Measurements from ENCODE around the gene NAPB.

Gene NAPB

DNA sequence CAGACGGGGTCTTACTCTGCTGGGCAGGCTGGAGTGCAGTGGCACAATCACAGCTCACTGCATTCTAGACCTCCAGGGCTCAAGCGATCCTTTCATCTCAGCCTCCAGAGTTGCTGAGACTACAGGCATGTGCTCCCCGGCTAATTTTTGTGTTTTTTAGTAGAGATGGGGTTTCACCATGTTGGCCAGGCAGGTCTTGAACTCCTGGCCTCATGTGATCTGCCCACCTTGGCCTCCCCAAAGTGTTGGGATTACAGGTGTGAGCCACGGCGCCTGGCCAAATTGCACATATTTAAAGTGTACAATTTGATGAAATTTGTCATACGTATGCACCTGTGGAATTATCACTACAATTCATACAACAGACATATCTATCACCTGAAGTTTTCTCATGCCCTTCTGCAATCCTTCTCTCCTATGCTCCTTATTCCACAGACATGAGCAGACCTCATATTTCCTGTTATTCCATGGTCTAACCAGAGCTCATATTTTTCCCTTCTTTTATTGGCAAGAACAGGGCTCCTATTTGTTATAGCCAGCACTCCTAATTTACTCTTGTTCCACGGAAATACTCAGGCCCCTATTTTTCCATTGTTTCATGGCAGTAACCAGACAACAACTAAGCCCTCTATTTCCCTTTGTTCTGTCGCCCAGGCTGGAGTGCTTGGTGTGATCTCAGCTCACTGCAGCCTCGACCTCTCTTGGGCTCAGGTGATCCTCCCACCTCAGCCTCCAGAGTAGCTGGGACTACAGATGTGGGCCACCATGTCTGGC, 16.0 kb upstream of the NAPB start:
- no peak for DNase-seq

DNA sequence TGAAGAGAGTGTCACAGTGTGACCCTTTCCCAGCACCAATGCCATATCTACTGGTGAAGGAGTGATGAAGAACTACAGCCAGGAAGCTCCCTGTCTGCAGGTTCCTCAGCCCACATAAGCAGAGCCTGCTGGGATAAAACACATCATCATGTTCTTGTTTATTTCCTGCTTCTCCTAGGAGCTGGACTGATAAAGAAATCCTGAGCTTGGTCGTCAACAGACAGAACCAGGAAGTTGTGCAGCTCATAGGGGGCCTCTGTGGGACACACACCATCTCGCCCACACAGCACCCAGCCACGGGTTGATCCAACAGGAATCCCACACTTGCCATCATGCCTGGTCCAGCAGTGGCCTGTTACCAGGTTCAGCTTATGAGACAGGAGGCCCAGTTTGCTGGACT, 15.4 kb upstream of the NAPB start:
- no peak for DNase-seq

DNA sequence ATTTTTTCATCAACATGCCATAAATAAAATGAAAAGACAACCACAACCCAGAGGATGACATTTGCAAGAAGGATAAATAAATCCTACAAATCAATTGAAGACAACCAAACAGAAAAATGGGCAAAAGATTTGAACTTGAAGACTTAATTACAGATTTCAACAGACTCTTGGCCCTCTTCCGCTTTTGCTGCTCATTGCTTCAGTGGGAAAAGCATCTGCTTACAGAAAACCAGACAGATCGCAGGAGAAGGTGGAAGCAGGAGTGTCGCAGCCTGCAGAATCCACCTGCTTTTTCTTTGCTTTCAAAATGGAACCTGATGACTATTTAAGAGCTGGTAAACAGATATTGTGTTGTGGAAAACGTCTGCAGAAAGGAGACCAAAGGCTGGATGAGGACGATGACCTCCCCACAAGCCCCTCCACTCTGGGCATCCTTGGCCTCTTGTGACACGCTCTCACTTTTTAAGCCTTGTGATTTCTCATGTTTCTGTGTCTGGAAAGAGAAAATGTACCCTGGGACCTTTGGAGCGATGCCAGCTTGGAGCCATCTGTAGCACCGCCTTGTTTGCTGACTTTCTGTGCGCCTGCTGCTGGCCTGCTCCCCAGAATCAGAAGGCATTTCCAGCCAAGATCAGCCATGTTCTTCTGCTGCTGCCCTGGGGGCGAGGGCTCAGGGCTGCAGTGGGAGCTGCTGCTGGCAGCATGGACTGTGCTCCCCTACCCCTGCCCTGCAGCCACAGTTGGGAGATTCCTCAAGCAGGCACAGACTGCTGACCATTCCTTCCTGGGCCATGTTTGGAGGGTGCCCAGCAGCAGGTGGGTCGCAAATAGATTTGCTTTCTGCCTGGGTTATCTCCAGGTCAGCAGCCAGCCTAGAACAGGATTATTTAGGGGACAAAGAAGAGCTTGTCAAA, 14.6 kb upstream of the NAPB start:
- DNase-seq = no peak

DNA sequence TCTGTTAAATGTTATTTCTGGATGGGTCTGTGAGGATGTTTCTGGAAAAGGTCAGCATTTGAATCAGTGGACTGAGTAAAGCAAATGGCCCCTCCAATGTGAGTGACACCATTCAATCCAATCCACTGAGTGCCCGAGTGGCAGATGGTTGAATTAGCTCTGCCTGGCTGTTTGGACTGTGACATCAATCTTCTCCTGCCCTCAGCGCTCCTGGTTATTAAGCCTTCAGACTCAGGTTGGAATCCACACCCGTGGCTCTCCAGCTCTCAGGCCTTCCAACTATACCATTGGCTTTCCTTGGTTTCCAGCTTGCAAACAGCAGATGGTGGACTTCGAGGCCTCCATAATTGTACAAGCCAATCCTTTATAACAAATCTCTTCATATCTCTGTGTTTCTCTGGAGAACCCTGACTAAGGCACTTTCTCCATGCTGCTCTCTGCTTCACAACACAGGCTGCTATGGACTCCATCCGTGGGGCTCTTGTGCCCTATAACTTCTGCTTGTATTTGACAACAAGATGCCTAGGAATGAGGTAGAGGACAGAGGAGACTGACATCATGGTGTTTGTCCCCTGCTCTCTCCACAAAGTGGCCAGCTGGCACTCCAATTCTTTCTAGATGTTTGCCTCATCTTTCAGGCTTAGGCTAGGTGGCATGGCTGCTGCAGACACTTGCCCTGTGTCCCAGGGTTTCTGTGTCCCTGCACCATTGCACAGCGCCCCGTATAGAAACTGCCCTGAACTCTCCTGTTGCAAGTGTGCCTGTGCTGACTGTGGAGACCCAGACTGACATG, 13.4 kb upstream of the NAPB start:
- no peak for DNase-seq

DNA sequence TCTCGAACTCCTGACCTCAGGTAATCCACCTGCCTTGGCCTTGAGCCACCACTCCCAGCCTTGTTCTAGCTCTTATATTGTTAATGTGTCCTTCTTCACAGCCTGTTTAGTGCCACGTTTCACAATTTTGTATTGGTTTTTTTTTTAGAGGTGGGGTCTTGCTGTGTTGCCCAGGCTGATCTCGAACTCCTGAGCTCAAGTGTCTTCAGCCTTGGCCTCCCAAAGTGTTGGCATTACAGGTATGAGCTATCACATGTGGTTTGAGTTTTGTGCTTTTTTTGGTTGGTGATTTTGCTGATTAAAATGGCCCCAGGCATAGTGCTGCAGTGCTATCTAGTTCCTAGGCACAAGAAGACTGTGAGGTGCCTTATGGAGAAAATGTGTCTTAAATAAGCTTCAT, 12.3 kb upstream of the NAPB start:
- DNase-seq = no peak

DNA sequence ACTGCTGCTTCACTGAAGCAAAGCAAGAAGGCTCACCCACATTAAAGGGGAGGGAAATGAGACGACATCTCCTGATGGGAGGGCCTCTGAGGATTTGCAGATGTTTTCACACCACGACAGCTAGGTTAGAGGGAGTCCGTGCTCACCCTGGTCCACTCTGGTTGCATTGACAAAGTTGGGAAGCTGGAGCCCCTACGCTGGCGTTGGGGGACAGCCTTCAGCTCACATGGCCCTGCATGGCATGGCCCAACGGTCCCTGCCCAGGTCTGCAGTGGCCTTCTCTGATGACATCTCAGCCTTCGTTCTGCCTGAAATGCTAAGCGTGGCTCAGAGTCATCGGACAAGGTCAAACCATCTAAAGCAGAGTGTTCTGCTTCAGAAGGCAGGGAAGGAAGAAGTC, 3.8 kb upstream of the NAPB start:
- no peak for DNase-seq

DNA sequence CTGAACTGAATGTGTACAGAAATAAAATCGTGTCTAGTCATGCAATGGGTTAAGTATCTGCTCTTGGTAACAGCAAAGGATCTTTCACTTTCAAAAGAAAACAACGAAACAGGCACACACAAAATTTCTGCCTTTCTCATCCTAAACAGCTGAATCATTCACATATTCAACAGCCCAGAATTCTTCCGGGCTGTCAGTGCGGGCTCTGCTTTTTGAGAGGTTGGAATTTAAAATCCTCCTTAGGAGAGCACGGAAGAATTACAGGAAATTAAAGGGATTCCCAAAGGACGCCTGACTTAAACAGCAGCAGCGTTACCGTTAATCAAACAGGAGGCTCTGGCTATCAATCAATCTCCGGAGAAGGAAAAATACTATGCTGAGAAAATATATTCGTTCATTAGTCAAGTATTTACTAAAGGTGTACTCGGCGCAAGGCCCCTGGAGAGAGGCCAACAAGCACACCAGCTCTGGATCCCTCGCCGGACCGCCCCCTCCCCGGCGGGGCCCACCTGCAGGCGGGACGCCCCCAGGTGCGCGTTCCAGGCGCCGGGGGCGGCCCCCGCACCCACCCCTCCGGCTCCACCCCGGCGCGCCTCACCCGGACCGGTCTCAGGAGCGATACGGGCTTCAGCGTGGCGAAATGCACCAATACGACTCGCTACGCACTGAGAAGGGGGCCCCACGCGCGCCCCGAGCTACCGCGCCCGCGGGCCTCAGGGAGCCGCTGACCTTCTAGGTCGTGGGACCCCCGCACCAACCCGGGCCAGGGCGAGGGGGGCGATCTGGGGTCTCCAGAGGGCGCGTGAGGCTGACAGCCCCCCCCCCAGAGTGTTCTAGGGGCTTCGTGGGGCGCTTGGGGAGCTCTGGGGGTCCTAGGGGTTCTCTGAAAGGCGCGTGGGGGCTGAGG, 1.0 kb downstream of the NAPB start:
- DNase-seq = peak; percentile 34 to 35

DNA sequence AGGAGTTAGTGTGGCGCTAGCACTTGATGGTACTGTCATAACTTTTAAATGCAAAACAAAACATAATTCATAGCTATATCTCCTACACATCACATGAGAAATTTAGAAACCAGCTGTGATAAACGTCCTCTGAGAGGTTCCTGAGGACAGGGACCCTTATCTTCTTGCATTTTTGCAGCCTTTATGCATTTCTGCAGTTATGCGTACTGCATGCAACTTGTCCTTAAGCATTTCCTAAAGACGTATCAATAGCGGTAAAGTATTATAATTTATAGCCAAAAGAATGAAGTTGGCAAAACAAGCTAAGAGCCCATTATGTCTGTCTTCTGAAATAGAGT, 1.7 kb downstream of the NAPB start:
- DNase-seq = no peak

DNA sequence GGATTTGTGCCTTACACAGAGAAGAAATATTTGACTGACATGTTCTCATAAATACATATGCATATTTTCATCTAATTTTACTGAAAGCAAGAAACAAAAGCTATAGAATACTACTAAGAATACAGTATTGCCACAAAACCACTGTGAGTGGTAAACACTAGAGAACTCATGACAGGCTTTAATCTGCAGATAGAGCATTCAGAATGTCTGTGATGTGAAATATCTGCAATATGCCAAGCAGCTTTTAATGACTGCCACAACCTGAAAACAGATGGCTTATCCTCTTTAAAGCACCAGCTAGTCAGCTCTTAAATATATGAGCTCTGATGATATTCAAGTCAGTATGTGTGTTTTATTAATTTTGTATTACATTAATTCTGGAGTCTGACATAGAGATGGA, 3.4 kb downstream of the NAPB start:
- no peak for DNase-seq

DNA sequence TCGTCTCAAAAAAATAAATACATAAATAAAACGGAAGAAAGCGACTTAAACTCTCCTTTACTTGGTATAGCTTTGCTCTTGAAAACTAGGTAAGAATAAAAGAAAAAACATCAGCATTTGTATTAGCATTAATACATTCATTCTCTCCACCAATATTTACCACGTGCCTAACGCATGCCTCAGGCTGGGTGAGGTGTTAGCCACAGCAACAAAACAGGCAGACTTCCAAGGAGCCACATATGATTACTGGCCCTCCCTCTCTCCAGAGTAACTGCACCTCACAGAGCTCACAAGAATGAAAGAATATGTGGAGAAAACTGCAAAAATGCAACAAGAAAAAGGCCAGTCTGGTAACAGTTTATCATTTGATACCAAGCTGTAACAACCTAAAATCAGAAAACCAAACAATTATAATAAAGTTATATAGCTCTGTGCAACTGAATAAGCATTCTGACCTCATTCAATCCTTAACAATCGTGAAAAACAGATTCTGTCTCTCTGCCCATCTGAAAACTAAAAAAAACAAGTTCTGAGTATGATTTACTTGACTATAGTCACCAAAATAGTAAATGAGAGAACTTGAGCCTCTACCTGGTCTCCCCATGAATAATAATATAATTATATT, 5.2 kb downstream of the NAPB start:
- DNase-seq = no peak

DNA sequence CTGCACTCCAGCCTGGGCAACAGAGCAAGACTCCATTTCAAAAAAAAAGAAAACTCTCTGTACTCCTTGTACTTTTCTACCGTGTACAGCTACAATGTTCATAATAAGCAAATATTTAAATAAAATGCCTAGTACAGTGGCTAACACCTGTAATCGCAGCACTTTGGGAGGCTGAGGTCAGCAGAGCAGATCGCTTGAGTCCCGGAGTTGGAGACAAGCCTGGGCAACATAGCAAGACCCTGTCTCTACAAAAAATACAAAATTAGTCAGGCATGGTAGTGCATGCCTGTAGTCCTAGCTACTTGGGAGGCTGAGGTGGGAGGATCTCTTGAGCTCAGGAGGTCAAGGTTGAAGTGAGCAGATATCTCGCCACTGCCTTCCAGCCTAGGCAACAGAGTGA, 5.7 kb downstream of the NAPB start:
- DNase-seq = no peak

DNA sequence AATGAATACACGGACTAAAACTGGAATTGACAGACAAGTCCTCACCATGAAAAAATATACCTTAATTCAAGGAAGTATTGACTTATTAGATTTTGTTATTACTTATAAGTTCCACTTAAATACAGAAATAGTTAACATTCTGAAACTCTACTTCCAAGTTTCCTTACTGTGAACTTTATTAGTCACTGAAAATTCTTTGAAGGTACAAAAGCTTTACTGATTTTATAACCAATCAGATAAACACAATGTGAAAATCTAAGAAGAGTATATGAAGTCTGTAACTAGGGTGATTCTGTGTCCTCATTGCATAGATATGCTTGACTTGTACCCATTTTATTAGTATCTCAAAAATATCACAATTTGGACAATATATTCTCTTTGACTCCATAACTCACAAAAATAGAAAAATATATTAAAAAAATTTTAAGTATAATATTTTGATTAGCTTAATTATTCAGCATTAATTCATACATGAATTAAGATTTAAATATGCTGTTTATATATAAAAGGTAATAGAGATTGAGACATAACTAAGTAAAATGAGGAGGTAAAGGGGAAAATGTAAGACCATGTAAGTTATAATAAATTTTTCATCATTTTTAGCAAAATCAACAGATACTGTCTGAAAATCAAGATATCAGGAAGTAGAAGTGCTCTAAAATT, 6.6 kb downstream of the NAPB start:
- DNase-seq = no peak

DNA sequence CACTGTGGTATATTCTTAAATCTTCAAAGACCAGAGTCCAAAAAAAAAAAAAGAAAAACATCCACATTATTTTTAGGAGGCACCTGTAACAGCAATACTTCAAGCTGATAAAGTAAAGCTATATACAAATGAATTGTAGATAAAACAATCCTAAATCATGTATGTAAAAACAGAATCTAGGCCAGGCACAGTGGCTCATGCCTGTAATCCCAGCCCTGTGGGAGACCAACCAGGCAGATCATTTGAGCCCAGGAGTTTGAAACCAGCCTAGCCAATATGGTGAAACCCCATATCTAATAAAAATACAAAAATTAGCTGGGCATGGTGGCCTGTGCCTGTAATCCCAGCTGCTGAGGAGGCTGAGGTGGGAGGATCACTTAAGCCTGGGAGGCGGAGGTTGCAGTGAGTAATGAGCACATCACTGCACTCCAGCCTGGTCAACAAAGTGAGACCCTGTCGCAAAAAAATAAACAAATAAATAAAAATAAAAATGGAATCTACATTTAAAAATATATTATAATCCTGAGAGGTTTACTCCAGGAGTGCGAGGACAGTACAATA, 7.3 kb downstream of the NAPB start:
- no peak for DNase-seq

DNA sequence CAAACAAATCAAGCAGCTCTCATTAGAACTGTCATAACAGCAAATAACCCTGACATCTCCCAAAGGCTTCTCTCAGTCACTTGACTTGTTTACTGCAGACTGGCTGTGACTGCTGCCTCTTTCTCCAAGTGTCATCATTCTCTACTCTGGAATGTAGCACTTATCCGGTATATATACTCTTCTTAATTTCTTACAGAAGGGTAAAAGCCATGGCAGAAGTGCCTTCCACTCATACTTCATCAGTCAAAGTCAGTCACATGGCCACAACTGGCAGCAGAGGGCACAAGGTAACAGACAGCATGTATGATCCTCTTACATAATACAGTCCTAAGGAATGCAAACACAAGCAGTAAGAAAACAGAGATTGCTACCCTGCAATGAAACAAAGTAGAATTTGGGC, 9.3 kb downstream of the NAPB start:
- no peak for DNase-seq

DNA sequence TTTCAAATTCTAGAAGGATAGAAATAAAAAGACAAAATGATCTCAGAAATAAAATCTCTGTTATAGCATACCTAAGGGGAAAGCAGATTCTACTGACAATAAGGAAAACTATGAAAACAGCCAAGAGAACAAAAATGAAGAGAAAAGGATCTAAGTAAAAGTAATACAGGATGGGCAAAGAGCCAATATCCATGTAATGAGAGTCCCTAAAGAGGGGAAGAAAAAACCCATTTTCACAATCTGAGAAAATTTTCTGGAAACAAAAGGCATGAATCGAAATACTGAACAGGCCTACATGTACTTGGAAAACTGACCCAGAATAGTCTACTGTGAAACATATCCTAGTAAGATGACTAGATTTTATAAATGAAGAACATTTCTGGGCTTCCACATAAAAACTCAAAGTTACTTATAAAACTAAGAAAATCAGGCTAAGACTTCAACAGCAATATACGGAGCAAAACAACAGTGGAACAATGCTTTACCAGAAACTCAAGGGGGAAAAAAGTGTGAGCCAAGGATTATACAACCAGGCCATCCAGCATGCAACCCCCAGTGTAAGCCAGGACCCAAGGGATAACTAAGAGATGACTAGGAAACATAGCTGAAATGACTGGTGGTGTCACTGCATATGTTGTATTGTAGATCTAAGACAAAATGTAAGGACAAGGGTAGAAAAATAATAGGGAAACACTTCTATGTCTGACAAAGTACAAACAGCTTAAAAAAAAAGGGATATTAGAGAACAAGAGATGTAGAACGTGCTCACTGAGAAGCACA, 10.2 kb downstream of the NAPB start:
- DNase-seq = no peak

DNA sequence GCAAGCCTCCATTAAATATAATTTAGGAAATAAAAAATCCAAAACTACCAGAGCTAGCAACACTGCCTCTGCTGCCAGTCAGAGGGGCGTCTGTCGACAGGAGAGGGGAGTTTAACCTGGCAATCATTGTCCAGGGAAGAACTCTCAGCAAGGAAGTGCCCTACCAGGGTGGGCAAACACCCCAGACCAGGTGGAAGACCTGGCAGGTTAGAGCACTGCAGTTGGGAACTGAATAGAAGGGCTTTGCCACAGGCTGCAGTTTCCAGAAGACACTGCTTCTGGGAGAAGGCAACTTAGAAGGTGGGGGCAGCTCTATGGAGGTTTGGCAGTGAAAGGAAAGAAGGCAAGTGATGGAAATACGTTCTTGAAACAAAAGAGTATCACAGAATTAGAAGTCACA, 11.5 kb downstream of the NAPB start:
- DNase-seq = no peak

DNA sequence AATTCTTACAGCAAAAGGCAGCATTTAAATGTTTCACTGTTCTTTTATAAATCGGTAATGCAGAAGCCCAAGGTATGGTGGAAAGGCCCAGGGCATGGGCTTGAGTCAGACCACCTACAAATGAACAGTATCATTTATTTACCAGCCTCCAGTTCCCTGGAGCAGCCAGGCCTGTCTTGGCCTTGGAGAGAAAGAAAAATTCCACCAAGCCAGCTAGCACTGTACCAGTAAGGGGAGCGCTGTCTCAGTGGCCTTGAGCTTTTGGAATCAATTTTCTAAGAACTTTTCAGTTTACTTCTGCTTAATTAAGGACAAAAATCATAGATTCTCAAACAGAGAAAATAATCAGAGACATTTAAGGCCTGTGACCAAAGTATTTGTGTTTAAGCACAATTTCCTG, 12.3 kb downstream of the NAPB start:
- DNase-seq = no peak

DNA sequence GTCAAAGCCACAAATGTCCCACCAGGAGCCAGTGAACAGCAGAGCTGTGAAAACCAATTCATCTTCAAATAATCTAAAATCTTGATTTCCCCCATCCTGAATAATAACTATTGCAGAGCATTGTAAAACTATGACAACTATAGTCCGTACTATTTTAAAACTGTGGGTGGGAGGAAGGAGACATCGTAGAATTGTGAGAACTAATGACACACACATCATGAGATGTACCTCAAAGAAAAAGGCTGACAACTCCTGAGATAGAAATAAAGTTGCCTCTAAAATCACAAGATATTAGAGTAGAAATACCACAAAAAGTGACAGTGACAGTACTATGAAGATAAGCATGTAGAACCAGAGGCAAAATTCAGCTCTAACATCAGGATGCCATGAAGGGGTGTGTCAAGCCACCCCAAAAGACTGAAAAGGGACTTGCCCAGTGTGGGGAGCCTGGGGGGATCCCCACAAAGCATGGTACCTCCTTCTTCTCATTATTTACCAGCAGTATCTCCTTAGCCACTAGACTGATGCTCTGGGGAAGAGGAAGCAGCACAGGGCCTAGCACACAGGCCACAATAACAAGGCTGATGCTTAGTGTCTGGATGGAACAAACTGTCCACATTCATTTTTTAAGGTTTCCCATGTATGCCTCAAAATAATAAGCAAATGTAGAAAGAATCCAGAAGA, 13.4 kb downstream of the NAPB start:
- DNase-seq = no peak

DNA sequence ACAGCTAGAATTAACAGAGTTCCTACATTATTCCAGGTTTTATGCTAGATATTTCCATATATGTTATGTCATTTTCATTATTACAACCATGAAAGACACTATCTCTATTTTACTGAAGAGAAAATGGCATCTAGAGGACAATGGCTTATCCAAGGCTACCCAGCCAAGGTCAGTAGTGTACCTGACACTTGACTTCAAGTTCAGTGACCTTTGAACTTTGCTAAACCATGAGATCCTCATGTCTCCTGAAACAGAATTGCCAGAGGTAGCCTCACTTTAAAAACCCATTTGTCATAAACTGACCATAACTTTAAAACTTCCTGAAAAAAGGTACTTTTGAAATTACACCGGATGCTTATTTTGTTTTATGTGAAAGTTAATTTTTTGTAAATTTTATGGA, 14.4 kb downstream of the NAPB start:
- no peak for DNase-seq

DNA sequence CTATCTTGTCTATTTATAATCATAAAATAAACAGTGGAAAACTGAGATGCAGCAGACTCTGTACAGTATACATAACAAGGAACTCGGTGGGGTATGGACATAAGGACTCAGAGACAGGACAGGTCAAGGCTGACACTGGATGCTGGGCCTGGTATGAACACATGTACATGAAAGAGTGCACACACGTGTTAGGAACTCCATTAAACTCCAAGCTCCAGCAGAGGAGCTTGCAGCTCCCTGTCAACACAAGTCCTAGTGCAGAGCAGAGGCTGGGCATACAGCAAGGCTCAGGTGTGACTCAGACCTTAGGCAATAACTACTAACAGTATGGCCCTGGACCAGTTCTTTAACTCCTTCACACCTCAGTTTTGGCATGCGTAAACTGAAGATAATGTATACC, 17.1 kb downstream of the NAPB start:
- no peak for DNase-seq
